GM12878 (cell line): ENCODE data around the gene PDZRN4. TPM values are rescaled to one million over a fixed set of nuclear protein-coding genes. Genes with fewer than 3 reads are reported as not detected.

Experiments used
- ATAC-seq: fragments of 200-7000 bp; cut with Tn5 transposase; 3 replicates; pipeline ENCODE4 v1.9.1; 2020; ENCODE audit warnings: mild to moderate bottlenecking, moderate library complexity
- BruUV-seq: library from RNA; stranded (reverse); fragments of 400-500 nt; replicated peaks from 2 replicates; lab custom pipeline; 2021; lab: Mats Ljungman, UMichigan
- CTCF ChIA-PET: fragments of 300-600 bp; sonication (Branson Sonifier 250); formaldehyde crosslinking; extraction: SDS; loops from one replicate; lab custom pipeline; 2021; ENCODE audit warnings: inconsistent platforms; lab: Yijun Ruan, JAX
- POLR2A ChIA-PET: fragments of 350-600 bp; formaldehyde crosslinking; extraction: SDS; loops from one replicate; lab custom pipeline; 2021; ENCODE audit warnings: inconsistent platforms; lab: Charles Lee
- RAD21 ChIA-PET: fragments of 300-600 bp; sonication (Branson Sonifier 250); formaldehyde crosslinking; loops from one replicate; lab custom pipeline; 2023; ENCODE audit warnings: antibody characterized with exemption; ENCODE audit not compliant: unreplicated experiment; lab: Charles Lee
- SMC1A ChIA-PET: fragments of 300-600 bp; sonication (Branson Sonifier 250); formaldehyde crosslinking; loops from one replicate; lab custom pipeline; 2023; ENCODE audit not compliant: unreplicated experiment, uncharacterized antibody; lab: Charles Lee
- DNase-seq: peaks from one replicate; pipeline ENCODE4 v3.0.0-alpha.2; 2011; ENCODE audit warnings: low read depth, low spot score
- FAIRE-seq: peaks from 3 replicates; lab custom pipeline; 2011; peaks lifted over from hg19 to GRCh38; lab: Jason Lieb, UNC
- H2AFZ ChIP-seq: 2 replicates; pipeline ENCODE4 v1.6.0; 2011; ENCODE audit warnings: low read depth, low read length, control low read depth; ENCODE audit not compliant: control insufficient read depth
- H3K27ac ChIP-seq: 2 replicates; pipeline ENCODE4 v1.5.1; 2011; ENCODE audit warnings: control low read depth; ENCODE audit not compliant: control insufficient read depth, insufficient read depth
- H3K27me3 ChIP-seq, 2 experiments: replicated peaks in 1 of 2; 2 replicates each; pipeline versions ENCODE4 v1.6.0 to v1.6.1; 2011; ENCODE audit warnings: low read length in 1 of 2; ENCODE audit not compliant: control insufficient read depth in 2 of 2, insufficient read depth in 2 of 2
- H3K36me3 ChIP-seq, 2 experiments: 2 replicates each; pipeline ENCODE4 v1.5.1; 2011; ENCODE audit warnings: low read length in 1 of 2; ENCODE audit not compliant: control insufficient read depth in 2 of 2, insufficient read depth in 2 of 2
- H3K4me1 ChIP-seq: 2 replicates; pipeline ENCODE4 v1.6.1; 2011; ENCODE audit warnings: mild to moderate bottlenecking, low read length, moderate library complexity, mixed read lengths; ENCODE audit not compliant: control insufficient read depth, insufficient read depth
- H3K4me2 ChIP-seq: 2 replicates; pipeline ENCODE4 v1.6.0; 2011; ENCODE audit warnings: control low read depth; ENCODE audit not compliant: control insufficient read depth, insufficient read depth
- H3K4me3 ChIP-seq: fragments of 200-600 bp; sonication (generic); 2 replicates; pipeline ENCODE4 v1.5.1; 2016
- H3K79me2 ChIP-seq: 2 replicates; pipeline ENCODE4 v1.6.0; 2011; ENCODE audit warnings: low read length; ENCODE audit not compliant: control insufficient read depth, insufficient read depth
- H3K9ac ChIP-seq: 2 replicates; pipeline ENCODE4 v1.8.0; 2011; ENCODE audit warnings: low read length, control low read depth, mixed read lengths; ENCODE audit not compliant: control insufficient read depth, insufficient read depth
- H3K9me3 ChIP-seq: replicated peaks from 3 replicates; pipeline ENCODE4 v1.5.1; 2011; ENCODE audit warnings: mild to moderate bottlenecking, low read length; ENCODE audit not compliant: control insufficient read depth, insufficient read depth
- H4K20me1 ChIP-seq: 2 replicates; pipeline ENCODE4 v1.6.0; 2011; ENCODE audit not compliant: control insufficient read depth, insufficient read depth
- CHD4 ChIP-seq: fragments of 200-600 bp; sonication (generic); IDR thresholded peaks from 2 replicates; pipeline ENCODE4 v1.6.1; 2016; ENCODE audit warnings: mild to moderate bottlenecking
- EP300 ChIP-seq, 2 experiments: fragments of 150-350 bp in 1 of 2; IDR thresholded peaks; 2 replicates each; pipeline ENCODE4 v1.6.1; 2011 to 2012; ENCODE audit warnings: low read depth in 2 of 2, low read length in 2 of 2, borderline replicate concordance in 1 of 2, improper control_type of control experiment in 1 of 2, inconsistent platforms in 1 of 2; ENCODE audit not compliant: control insufficient read depth in 1 of 2
- ETV6 ChIP-seq, 2 experiments: fragments of 450-650 bp in 1 of 2; IDR thresholded peaks in 1 of 2; conservative IDR thresholded peaks in 1 of 2; 2 replicates each; pipeline ENCODE4 v1.6.1; 2014; ENCODE audit warnings: antibody characterized with exemption in 1 of 2, borderline replicate concordance in 1 of 2, low read depth in 1 of 2, mild to moderate bottlenecking in 1 of 2, moderate library complexity in 1 of 2
- KLF5 ChIP-seq: fragments of 450-650 bp; IDR thresholded peaks from 2 replicates; pipeline ENCODE4 v1.6.1; 2014; ENCODE audit warnings: mild to moderate bottlenecking; ENCODE audit not compliant: partially characterized antibody
- MYC ChIP-seq: IDR thresholded peaks from 2 replicates; pipeline ENCODE4 v1.6.1; 2011; ENCODE audit warnings: mild to moderate bottlenecking, low read length, moderate library complexity, inconsistent platforms; ENCODE audit not compliant: insufficient read depth, insufficient replicate concordance, insufficient read length, severe bottlenecking
- NFYA ChIP-seq: IDR thresholded peaks from 2 replicates; pipeline ENCODE4 v1.6.1; 2011; ENCODE audit warnings: low read depth, mild to moderate bottlenecking, low read length, improper control_type of control experiment, borderline replicate concordance
- POLR2AphosphoS5 ChIP-seq: IDR thresholded peaks from 2 replicates; pipeline ENCODE4 v1.6.1; 2011; ENCODE audit warnings: mild to moderate bottlenecking, low read length, inconsistent platforms
- RCOR1 ChIP-seq: conservative IDR thresholded peaks from 2 replicates; pipeline ENCODE4 v1.6.1; 2012; ENCODE audit warnings: low read depth, low read length, improper control_type of control experiment
- SMAD1 ChIP-seq: fragments of 450-650 bp; IDR thresholded peaks from 2 replicates; pipeline ENCODE4 v1.6.1; 2018; ENCODE audit warnings: mild to moderate bottlenecking, low read depth; ENCODE audit not compliant: partially characterized antibody
- SMC3 ChIP-seq: IDR thresholded peaks from 2 replicates; pipeline ENCODE4 v1.6.1; 2011; ENCODE audit warnings: low read length, improper control_type of control experiment, borderline replicate concordance
- SUZ12 ChIP-seq: fragments of 200-600 bp; sonication (generic); IDR thresholded peaks from one replicate; pipeline ENCODE4 v1.6.1; 2018; ENCODE audit warnings: antibody characterized with exemption, mild to moderate bottlenecking; ENCODE audit not compliant: unreplicated experiment
- TAF1 ChIP-seq: IDR thresholded peaks from 2 replicates; pipeline ENCODE4 v1.6.1; 2011; ENCODE audit warnings: mild to moderate bottlenecking, low read depth, low read length, borderline replicate concordance
- WGBS: methylation state at CpG from one replicate; pipeline ENCODE4 v1.1.6; 2016; ENCODE audit warnings: low lambda C conversion rate; ENCODE audit not compliant: insufficient replicate concordance, insufficient coverage; ENCODE audit errors: missing lambda C conversion rate; 5-methylcytosine and 5-hydroxymethylcytosine counted together
- in situ Hi-C: fragments of 300-500 bp; cut with MboI; formaldehyde crosslinking; loops from 9 replicates; pipeline ENCODE4 v1.14.3; 2018; ENCODE audit warnings: mixed read lengths
- intact Hi-C: fragments of 100-400 bp; cut with micrococcal nuclease; formaldehyde crosslinking; loops from one replicate; pipeline ENCODE4 v1.14.2; 2022; ENCODE audit not compliant: unreplicated experiment
- polyA plus RNA-seq, 11 experiments: library from polyadenylated mRNA; depleted of rRNA in 4 of 11; unstranded in 6 of 11; stranded (reverse) in 5 of 11; fragments of >200 nt; fragmentation: Nextera tagmentation in 4 of 11; fragmentation: Illumina TruSeq in 1 of 11; extraction: Ambion mirVana in 4 of 11; extraction: Trizol in 1 of 11; gene quantifications; 1 replicate in 1 of 11; 2 replicates in 10 of 11; pipeline versions ENCODE4 v1.2.1 to v1.2.3, GENCODE V29; 2011 to 2016; ENCODE audit warnings: inconsistent platforms in 2 of 11, missing spikeins in 2 of 11, low read depth in 1 of 11
- total RNA-seq, 4 experiments: library from RNA; depleted of rRNA in 3 of 4; stranded (reverse); fragments of >200 nt in 3 of 4; fragmentation: Illumina TruSeq in 1 of 4; extraction: Trizol in 1 of 4; gene quantifications; 2 replicates each; pipeline versions ENCODE4 v1.2.1 to v1.2.3, GENCODE V29; 2013 to 2021
- TF ChIP-seq, protein P1 (sequence below): fragments of 450-650 bp; IDR thresholded peaks from 2 replicates; pipeline ENCODE4 v1.6.1; 2017; ENCODE audit warnings: mild to moderate bottlenecking, moderate library complexity
- TF ChIP-seq, protein P2 (sequence below): IDR thresholded peaks from 2 replicates; pipeline ENCODE4 v1.6.1; 2012; ENCODE audit warnings: low read depth, low read length, improper control_type of control experiment
- TF ChIP-seq, protein P3 (sequence below): fragments of 450-650 bp; IDR thresholded peaks from 2 replicates; pipeline ENCODE4 v1.6.1; 2018; ENCODE audit warnings: borderline replicate concordance, mild to moderate bottlenecking; ENCODE audit not compliant: partially characterized antibody

Gene PDZRN4
- total and polyA plus RNA-seq, 10 of the 15 experiments (the other 5 are each of a cell fraction or from before 2014, with no cell fraction given): 0.03 TPM; not detected in 9

DNA sequence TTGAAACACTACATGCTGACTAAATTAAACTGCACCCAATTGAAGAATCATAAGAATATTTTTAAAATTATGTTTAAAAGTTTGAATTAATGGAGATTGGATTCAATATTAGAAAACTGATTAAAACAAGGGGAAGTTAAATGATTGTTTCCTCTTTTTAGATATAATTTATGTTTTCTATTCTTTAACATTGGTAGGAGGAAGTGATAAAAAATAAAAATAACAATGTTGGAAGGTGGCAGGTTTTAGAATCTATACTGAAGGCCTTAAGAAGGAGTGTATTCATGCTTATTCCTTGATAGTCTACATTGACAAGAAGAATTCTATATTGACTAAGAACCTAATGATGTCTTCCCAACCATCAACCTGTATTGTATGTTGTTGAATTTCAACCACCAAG lies 168.1 kb downstream of the PDZRN4 start (continued):
- TF ChIP-seq, protein P1, sequence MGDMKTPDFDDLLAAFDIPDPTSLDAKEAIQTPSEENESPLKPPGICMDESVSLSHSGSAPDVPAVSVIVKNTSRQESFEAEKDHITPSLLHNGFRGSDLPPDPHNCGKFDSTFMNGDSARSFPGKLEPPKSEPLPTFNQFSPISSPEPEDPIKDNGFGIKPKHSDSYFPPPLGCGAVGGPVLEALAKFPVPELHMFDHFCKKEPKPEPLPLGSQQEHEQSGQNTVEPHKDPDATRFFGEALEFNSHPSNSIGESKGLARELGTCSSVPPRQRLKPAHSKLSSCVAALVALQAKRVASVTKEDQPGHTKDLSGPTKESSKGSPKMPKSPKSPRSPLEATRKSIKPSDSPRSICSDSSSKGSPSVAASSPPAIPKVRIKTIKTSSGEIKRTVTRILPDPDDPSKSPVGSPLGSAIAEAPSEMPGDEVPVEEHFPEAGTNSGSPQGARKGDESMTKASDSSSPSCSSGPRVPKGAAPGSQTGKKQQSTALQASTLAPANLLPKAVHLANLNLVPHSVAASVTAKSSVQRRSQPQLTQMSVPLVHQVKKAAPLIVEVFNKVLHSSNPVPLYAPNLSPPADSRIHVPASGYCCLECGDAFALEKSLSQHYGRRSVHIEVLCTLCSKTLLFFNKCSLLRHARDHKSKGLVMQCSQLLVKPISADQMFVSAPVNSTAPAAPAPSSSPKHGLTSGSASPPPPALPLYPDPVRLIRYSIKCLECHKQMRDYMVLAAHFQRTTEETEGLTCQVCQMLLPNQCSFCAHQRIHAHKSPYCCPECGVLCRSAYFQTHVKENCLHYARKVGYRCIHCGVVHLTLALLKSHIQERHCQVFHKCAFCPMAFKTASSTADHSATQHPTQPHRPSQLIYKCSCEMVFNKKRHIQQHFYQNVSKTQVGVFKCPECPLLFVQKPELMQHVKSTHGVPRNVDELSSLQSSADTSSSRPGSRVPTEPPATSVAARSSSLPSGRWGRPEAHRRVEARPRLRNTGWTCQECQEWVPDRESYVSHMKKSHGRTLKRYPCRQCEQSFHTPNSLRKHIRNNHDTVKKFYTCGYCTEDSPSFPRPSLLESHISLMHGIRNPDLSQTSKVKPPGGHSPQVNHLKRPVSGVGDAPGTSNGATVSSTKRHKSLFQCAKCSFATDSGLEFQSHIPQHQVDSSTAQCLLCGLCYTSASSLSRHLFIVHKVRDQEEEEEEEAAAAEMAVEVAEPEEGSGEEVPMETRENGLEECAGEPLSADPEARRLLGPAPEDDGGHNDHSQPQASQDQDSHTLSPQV: no peak
- TF ChIP-seq KLF5 (no peak), CHD4 (no peak), SUZ12 (no peak), TAF1 (no peak), RCOR1 (no peak), SMAD1 (no peak), SMC3 (no peak)

DNA sequence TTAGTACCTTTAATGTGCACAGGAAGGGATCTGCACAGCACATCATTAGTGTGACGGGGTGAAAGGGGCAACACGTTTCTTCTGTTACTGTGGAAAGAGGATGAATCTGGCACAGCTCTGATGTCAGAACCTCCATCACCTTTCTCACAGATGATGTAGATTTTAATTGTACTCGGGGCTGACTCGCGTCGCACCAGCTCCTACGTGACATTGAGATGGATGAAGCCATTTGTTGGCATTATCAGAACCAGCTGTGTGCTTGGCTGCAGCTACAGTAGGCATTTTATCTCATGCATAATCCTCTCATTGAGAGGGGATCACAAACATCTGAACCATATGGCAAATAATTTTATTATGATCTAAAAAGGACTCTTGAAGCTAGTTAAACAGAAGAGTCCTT lies 173.6 kb downstream of the PDZRN4 start:
- no peaks in the 10 kb centered on the region for H3K36me3 ChIP-seq
- H3K9ac ChIP-seq: no peak overlapping the region
- no peaks in the 10 kb centered on the region for H4K20me1 ChIP-seq
- ChIA-PET POLR2A (no interaction called here), SMC1A (interaction anchor here (0.8 kb wide), 1 partner anchor 52 kb away, joined by 3 read pairs; no protein-coding TSS in a partner anchor), RAD21 (no interaction called here), CTCF (interaction anchor here (1.8 kb wide), 1 partner anchor 44 kb away, joined by 5 read pairs; no protein-coding TSS in a partner anchor)
- no peak overlapping the region for H3K4me3 ChIP-seq
- WGBS: 60% methylated on average over 7 of the region's 7 CpGs
- DNase-seq (no peak), ATAC-seq (no peak), FAIRE-seq (no peak)
- H2AFZ ChIP-seq: no peak overlapping the region
- H3K4me2 ChIP-seq: no peak overlapping the region
- no peaks in the 10 kb centered on the region for H3K27me3 ChIP-seq
- H3K4me1 ChIP-seq: no peaks in the 10 kb centered on the region
- in situ Hi-C loops (no loop called here), intact Hi-C loops (no loop called here)
- BruUV-seq: no TSS peak
- no peaks in the 10 kb centered on the region for H3K9me3 ChIP-seq
- H3K79me2 ChIP-seq: no peaks in the 10 kb centered on the region
- no peak overlapping the region for H3K27ac ChIP-seq
- TF ChIP-seq EP300 (IDR thresholded peaks at IDR 0.05; ENCODE audit: borderline replicate concordance in 1 of 2, control insufficient read depth in 1 of 2, low read depth in 2 of 2, low read length in 2 of 2): no peak
- no peak for TF ChIP-seq NFYA
- no peak for TF ChIP-seq SUZ12
- no peak for TF ChIP-seq ETV6 (conservative IDR thresholded peaks at IDR 0.05 in 1 of 2, IDR thresholded peaks at IDR 0.05 in 1 of 2; ENCODE audit: borderline replicate concordance in 1 of 2, low read depth in 1 of 2)
- TF ChIP-seq, protein P2, sequence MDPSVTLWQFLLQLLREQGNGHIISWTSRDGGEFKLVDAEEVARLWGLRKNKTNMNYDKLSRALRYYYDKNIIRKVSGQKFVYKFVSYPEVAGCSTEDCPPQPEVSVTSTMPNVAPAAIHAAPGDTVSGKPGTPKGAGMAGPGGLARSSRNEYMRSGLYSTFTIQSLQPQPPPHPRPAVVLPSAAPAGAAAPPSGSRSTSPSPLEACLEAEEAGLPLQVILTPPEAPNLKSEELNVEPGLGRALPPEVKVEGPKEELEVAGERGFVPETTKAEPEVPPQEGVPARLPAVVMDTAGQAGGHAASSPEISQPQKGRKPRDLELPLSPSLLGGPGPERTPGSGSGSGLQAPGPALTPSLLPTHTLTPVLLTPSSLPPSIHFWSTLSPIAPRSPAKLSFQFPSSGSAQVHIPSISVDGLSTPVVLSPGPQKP: no peak
- TF ChIP-seq POLR2AphosphoS5: no peak
- TF ChIP-seq, protein P3, sequence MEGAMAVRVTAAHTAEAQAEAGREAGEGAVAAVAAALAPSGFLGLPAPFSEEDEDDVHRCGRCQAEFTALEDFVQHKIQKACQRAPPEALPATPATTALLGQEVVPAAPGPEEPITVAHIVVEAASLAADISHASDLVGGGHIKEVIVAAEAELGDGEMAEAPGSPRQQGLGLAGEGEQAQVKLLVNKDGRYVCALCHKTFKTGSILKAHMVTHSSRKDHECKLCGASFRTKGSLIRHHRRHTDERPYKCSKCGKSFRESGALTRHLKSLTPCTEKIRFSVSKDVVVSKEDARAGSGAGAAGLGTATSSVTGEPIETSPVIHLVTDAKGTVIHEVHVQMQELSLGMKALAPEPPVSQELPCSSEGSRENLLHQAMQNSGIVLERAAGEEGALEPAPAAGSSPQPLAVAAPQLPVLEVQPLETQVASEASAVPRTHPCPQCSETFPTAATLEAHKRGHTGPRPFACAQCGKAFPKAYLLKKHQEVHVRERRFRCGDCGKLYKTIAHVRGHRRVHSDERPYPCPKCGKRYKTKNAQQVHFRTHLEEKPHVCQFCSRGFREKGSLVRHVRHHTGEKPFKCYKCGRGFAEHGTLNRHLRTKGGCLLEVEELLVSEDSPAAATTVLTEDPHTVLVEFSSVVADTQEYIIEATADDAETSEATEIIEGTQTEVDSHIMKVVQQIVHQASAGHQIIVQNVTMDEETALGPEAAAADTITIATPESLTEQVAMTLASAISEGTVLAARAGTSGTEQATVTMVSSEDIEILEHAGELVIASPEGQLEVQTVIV: no peak
- no peak for TF ChIP-seq MYC
